ENCODE measurements around the gene FAM193A. TPM values are rescaled to one million over a fixed set of nuclear protein-coding genes. Genes with fewer than 3 reads are reported as not detected.
A peak's percentile ranks its signal among the peaks of the same experiment; 100 is the strongest.
"Not testable (repeated sequence)": the region's sequence is repeated elsewhere in the genome, so short reads cannot be mapped to it uniquely, and the experiment has no call there.

The FAM193A gene
- total and polyA plus RNA-seq, 12 donors: 7.5 to 20.6 (median 15.9) TPM

GRCh38 chr4:2762486-2763370, 226.3 kb downstream of the FAM193A start:
- not testable (repeated sequence) for H3K27me3 ChIP-seq, ATAC-seq, H3K27ac ChIP-seq, DNase-seq, H3K9me3 ChIP-seq, H3K4me3 ChIP-seq, H3K36me3 ChIP-seq
- intact Hi-C loops (cut with DNase I): loop anchor here in 8 of 10 donors (5.0 to 10.0 kb wide), 11 partner anchors 40 to 282 kb away; partner anchors contain the start of gene ADD1 (in 4 of the 8)
- H3K4me1 ChIP-seq: peaks cover 0 to 18% (median 10%) of the 10 kb centered on the region in 9 donors
- 96 to 98% methylated on average over 34 to 41 of the region's 42 CpGs for WGBS, 2 donors

- Histone ChIP-seq H3K36me3 (no peaks in the 10 kb centered on the region), H3K9me3 (no peaks in the 10 kb centered on the region), H3K27ac (peak overlapping the region in 9 of 10 donors; percentile 44 to 83 (median 69)), H3K4me3 (peak overlapping the region; percentile 21 to 64 (median 56)), H3K27me3 (no peaks in the 10 kb centered on the region), H3K4me1 (peaks cover 0 to 23% (median 17%) of the 10 kb centered on the region in 9 donors)
- DNase-seq: no peak
- no peak for TF ChIP-seq CTCF (IDR thresholded peaks at IDR 0.05)
- 39 to 49% methylated on average over 23 of the region's 23 CpGs for WGBS, 2 donors
- intact Hi-C loops (cut with DNase I): loop anchor here in 8 of 10 donors (5.0 to 10.0 kb wide), 11 partner anchors 39 to 281 kb away; partner anchors contain the start of gene ADD1 (in 4 of the 8)
- peak in 7 of 8 donors; percentile 1 to 43 (median 23) for ATAC-seq
Measured at GRCh38 chr4:2763511-2763967, 227.1 kb downstream of the FAM193A start.

- DNase-seq (no peak), ATAC-seq (no peak)
- Histone ChIP-seq H3K9me3 (no peaks in the 10 kb centered on the region), H3K27me3 (no peaks in the 10 kb centered on the region), H3K4me3 (no peak overlapping the region), H3K27ac (no peak overlapping the region), H3K4me1 (peaks cover 0 to 33% (median 17%) of the 10 kb centered on the region in 9 donors), H3K36me3 (no peaks in the 10 kb centered on the region)
- TF ChIP-seq CTCF (IDR thresholded peaks at IDR 0.05): no peak
- WGBS, 2 donors: 94 to 95% methylated on average over 12 of the region's 12 CpGs
- intact Hi-C loops (cut with DNase I): loop anchor here in 8 of 10 donors (2.0 to 10.0 kb wide), 9 partner anchors 47 to 279 kb away; partner anchors contain the start of genes ADD1 (in 1 of the 8), GRK4 (in 1 of the 8) and NOP14 (in 1 of the 8)
Measured at GRCh38 chr4:2765832-2766526, 229.5 kb downstream of the FAM193A start.

GRCh38 chr4:2767046-2767704, 230.7 kb downstream of the FAM193A start:
- DNase-seq: no peak
- intact Hi-C loops (cut with DNase I): loop anchor here in 8 of 10 donors (5.0 to 10.0 kb wide), 7 partner anchors 48 to 278 kb away; partner anchors contain the start of gene ADD1 (in 1 of the 8)
- TF ChIP-seq CTCF (IDR thresholded peaks at IDR 0.05): no peak

More at GRCh38 chr4:2767046-2767704, 230.7 kb downstream of the FAM193A start:
- H3K9me3 ChIP-seq: no peaks in the 10 kb centered on the region
- H3K4me1 ChIP-seq: peaks cover 0 to 40% (median 17%) of the 10 kb centered on the region in 9 donors
- whole genome bisulfite sequencing, 2 donors: 71 to 84% methylated on average over 5 of the region's 5 CpGs
- no peaks in the 10 kb centered on the region for H3K36me3 ChIP-seq
- peak in 1 of 8 donors; percentile 15 for ATAC-seq
- H3K27ac ChIP-seq: peak overlapping the region in 2 of 10 donors; percentile 24 to 45
- H3K27me3 ChIP-seq: no peaks in the 10 kb centered on the region
- no peak overlapping the region for H3K4me3 ChIP-seq

Data from heart right ventricle (tissue), 16 donors.